SKM-1 treated with dmso at 0.1 percent for 144 hours (cell line): Measurements from ENCODE around the gene INHBE.
A peak's percentile ranks its signal among the peaks of the same experiment; 100 is the strongest.
"Not testable (repeated sequence)": the region's sequence is repeated elsewhere in the genome, so short reads cannot be mapped to it uniquely, and the experiment has no call there.

ENCODE experiments used
- DNase-seq: peaks from one replicate; lab custom pipeline; 2025; ENCODE audit not compliant: unreplicated experiment; lab: John Stamatoyannopoulos, UW

The INHBE gene

DNA sequence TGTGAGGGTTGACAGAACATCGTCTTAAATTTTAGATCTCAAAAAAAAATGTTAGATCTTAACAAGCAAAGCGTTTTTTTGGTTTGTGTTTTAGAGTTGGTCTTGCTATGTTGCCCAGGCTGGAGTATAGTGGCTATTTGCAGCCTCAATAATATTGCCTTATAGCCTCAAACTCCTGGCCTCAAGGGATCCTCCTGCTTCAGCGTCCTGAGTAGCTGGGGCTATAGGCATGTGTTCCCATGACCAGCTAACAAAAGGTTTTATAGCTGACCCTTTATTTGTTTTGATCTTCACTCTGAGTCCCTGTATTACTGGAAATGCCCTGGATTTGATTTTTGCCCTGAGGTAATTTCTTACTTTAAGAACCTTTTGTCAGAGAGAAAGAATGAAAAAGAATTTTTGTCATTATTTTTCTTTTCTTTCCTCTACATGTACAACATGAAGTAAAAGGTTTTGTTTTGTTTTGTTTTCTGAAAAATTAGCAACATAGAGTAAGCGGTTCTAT is 15.3 kb upstream of the INHBE start:
- no peak for DNase-seq

- DNase-seq = not testable (repeated sequence)
Observed at GRCh38 chr12:57441393-57441792, 13.7 kb upstream of the INHBE start.

DNA sequence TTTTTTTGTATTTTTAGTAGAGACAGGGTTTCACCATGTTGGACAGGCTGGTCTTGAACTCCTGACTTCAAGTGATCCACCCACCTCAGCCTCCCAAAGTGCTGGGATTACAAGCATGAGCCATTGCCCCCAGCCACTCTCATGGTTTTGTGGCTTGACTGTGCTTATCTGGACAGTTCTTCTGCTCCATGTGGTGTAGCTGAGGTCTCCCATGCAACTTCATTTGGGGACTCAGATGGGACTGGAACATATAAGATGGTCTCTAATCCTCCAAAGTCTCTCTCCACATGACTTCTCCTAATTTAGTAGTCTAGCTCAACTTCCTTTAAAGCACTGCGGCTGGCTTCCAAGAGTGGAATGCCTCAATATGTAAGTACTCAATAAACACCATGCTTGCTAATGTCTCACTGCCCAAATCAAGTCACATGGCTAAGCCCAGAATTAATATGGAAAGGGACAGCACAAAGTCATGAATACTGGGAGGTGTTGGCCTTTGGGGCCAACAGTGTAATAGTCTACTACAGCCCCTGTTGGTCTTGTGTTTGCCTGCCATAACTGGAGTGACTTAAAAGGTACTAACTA is 13.2 kb upstream of the INHBE start:
- no peak for DNase-seq

DNA sequence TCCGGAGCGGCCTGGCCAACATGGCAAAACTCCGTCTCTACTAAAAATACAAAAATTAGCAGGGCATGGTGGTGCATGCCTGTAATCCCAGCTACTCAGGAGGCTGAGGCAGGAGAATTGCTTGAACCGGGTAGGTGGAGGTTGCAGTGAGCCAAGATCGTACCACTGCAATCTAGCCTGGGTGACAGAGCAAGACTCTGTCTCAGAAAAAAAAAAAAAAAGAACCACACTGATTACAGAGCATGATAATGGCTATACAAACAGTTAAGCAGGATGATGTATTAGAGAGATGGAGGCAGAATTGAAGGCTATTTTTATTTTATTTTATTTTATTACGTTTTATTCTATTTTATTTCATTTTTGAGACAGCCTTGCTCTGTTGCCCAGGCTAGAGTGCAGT is 10.8 kb upstream of the INHBE start:
- not testable (repeated sequence) for DNase-seq

DNA sequence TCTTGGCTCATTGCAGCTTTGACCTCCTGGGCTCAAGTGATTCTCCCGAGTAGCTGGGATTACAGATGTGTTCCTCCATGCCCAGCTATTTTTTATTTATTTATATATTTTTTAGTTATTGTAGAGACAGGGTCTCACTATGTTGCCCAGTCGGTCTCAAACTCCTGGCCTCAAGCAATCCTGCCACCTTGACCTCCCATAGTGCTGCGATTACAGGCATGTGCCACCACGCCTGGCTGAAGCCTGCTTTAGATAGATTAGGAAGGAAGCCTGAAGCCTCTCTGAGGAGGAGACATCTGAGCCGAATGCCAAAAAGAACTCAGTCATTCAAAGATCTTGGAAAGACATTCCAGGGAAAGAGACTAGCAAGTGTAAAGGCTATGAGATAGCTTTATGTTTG is 10.4 kb upstream of the INHBE start:
- no peak for DNase-seq

GRCh38 chr12:57446292-57446960 is 8.7 kb upstream of the INHBE start:
- DNase-seq = no peak

DNA sequence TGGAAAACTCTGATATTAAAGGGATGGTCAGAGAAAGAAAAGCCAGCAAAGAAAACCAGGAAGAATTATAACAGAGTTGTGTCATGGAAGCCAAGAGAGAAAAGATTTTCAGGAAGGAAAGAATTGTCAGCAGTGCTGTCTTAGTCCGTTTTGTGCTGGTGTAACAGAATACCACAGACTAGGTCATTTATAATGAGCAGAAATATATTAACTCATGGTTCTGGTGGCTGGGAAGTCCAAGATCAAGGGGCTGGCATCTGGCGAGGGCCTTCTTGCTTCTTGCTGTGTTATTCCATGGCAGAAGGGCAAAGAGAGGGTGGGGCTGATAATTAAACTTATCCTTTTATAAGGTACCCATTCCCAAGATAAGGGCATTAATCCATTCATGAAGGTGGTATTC is 6.4 kb upstream of the INHBE start:
- DNase-seq = no peak

- no peak for DNase-seq
Observed at GRCh38 chr12:57449375-57449774, 5.7 kb upstream of the INHBE start.

DNA sequence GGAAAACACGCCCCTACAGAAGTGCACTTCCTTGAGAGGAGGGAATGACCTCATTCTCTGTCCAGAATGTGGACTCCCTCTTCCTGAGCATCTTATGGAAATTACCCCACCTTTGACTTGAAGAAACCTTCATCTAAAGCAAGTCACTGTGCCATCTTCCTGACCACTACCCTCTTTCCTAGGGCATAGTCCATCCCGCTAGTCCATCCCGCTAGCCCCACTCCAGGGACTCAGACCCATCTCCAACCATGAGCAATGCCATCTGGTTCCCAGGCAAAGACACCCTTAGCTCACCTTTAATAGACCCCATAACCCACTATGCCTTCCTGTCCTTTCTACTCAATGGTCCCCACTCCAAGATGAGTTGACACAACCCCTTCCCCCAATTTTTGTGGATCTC is 5.0 kb upstream of the INHBE start:
- DNase-seq = no peak

GRCh38 chr12:57451233-57451778 is 3.8 kb upstream of the INHBE start:
- DNase-seq = no peak

- no peak for DNase-seq
Observed at GRCh38 chr12:57452181-57452936, 2.7 kb upstream of the INHBE start.

DNA sequence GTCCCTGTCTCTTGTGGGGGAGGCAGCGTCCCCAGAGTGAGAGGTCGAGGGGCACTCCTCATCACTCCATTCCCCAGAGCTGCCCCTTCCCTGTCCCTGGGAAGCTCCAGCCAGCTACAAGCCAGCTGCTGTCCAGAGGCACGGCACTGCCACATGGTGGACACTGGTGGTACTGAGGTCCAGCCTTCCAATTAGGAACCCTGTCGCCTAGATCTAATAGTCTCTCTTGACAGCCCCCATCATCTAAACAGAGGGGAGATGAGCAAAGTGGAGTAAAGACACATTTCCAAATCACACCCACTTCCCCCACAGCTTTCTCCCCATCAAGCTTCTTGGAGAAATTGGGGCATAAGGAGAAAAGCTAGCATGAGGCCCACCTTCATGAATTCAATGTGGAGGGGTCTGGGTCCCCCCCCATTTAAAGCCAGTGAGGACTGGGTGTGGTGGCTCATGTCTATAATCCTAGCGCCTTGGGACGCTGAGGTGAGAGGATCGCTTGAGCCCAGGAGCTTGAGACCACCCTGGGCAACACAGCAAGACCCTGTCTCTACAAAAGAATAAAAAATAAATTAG is 2.1 kb upstream of the INHBE start:
- no peak for DNase-seq

GRCh38 chr12:57454213-57454565 is 918 bp upstream of the INHBE start:
- DNase-seq = no peak

- no peak for DNase-seq
Observed at GRCh38 chr12:57455374-57456144, 452 bp downstream of the INHBE start.

DNA sequence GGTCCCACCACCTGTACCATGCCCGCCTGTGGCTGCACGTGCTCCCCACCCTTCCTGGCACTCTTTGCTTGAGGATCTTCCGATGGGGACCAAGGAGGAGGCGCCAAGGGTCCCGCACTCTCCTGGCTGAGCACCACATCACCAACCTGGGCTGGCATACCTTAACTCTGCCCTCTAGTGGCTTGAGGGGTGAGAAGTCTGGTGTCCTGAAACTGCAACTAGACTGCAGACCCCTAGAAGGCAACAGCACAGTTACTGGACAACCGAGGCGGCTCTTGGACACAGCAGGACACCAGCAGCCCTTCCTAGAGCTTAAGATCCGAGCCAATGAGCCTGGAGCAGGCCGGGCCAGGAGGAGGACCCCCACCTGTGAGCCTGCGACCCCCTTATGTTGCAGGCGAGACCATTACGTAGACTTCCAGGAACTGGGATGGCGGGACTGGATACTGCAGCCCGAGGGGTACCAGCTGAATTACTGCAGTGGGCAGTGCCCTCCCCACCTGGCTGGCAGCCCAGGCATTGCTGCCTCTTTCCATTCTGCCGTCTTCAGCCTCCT is 1.1 kb downstream of the INHBE start:
- DNase-seq = no peak

DNA sequence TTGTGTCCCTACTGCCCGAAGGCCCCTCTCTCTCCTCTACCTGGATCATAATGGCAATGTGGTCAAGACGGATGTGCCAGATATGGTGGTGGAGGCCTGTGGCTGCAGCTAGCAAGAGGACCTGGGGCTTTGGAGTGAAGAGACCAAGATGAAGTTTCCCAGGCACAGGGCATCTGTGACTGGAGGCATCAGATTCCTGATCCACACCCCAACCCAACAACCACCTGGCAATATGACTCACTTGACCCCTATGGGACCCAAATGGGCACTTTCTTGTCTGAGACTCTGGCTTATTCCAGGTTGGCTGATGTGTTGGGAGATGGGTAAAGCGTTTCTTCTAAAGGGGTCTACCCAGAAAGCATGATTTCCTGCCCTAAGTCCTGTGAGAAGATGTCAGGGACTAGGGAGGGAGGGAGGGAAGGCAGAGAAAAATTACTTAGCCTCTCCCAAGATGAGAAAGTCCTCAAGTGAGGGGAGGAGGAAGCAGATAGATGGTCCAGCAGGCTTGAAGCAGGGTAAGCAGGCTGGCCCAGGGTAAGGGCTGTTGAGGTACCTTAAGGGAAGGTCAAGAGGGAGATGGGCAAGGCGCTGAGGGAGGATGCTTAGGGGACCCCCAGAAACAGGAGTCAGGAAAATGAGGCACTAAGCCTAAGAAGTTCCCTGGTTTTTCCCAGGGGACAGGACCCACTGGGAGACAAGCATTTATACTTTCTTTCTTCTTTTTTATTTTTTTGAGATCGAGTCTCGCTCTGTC is 1.8 kb downstream of the INHBE start:
- no peak for DNase-seq

GRCh38 chr12:57458665-57459054 is 3.6 kb downstream of the INHBE start:
- DNase-seq = no peak

- peak; percentile 76 for DNase-seq
Observed at GRCh38 chr12:57459055-57459749, 4.1 kb downstream of the INHBE start.

GRCh38 chr12:57459750-57460467 is 4.8 kb downstream of the INHBE start, which contains the start of gene GLI1:
Gene GLI1, plus strand, starts transcription at chr12:57459785. Its CDS starts 3,907 bp downstream, at chr12:57463692.
- no peak for DNase-seq
